Hematopoietic multipotent progenitor cell (in vitro differentiated cells): ENCODE measurements around the gene REST. TPM values are rescaled to one million over a fixed set of nuclear protein-coding genes. Genes with fewer than 3 reads are reported as not detected.

Experiments used
- DNase-seq, 3 donors: peaks; one replicate each; pipeline ENCODE4 v3.0.0-alpha.2; 2011 to 2015; ENCODE audit warnings: low read depth in 2 of 3, low spot score in 2 of 3
- small RNA-seq: library from RNA; depleted of rRNA; stranded (forward); fragments of <200 nt; gene quantifications from one replicate; pipeline ENCODE3, GENCODE V24; 2012
- total RNA-seq: library from RNA; depleted of rRNA; stranded (reverse); fragments of >200 nt; gene quantifications from one replicate; pipeline ENCODE4 v1.2.3, GENCODE V29; 2012

The REST gene
- total RNA-seq, 1 donor: 40.7 TPM

- peak in 2 of 3 donors; percentile 34 to 39 for DNase-seq
These were observed 69.2 kb downstream of the REST start for GRCh38 chr4:56976837-56977320.

DNA sequence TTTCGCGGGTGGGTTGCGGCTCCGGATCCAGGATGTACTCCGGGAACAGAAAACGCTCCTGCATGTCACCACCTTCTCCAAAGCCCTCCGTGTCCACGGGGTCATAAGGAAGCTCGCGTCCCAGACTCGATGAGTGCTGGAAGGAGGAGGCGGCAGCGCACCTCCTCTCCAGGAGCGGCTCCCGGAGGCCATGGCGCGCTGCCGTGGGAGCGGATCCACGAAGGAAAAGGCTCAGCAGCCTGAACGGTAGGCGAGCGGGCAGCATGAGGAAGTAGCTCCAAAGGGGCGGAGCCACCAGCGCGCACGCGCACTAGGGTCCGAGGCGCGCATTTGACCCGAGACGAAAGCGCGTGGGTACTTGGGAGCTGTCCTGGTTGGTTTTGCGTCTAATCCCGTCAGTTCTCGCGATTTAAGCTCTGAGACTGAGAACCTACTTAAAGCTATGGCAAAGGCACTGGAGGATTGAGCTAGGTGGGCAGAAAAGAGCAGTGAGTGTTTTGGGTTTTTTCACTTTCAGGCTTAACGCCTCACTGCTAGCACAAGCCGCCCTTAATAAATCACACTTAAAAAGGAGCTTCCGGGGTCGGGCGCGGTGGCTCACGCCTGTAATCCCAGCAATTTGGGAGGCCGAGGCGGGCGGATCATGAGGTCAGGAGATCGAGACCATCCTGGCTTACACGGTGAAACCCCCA is 69.8 kb downstream of the REST start, which contains the start of gene NOA1:
TSS of gene NOA1 (minus strand) at position 286 of the 692 bp plus-strand sequence. CDS start at position 265, 21 bp downstream.
- peak; percentile 99 for DNase-seq

DNA sequence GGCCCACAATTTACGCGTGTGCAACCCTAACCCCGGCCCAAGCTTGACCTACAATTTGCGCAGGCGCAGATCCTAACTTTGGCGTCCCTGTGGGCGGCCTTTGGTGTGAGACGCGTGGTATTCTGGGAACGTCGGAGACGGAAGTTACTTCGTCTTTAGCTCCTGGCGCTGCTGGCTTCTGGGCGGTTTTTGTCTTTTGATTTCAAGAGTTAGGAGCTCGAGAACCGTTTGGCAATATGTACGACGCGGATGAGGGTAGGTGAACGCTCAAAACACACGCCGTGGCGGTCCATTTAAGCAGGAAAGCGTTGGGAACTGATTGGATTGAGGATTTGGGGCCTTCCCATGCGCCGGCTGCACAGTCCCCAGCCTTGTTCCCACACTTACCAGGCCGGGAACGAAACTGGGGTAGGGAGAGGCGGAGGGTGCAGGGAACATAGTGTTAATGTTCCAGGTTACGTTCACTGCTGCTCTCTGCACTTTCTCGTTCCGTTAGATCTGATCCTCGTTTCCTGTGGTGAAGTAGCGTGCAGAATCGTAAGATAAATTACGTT is 71.1 kb downstream of the REST start, which contains the start of gene POLR2B:
TSS of gene POLR2B (plus strand) at position 147 of the 554 bp plus-strand sequence. CDS start at position 237, 90 bp downstream.
- peak; percentile 58 to 94 (median 94) for DNase-seq

DNA sequence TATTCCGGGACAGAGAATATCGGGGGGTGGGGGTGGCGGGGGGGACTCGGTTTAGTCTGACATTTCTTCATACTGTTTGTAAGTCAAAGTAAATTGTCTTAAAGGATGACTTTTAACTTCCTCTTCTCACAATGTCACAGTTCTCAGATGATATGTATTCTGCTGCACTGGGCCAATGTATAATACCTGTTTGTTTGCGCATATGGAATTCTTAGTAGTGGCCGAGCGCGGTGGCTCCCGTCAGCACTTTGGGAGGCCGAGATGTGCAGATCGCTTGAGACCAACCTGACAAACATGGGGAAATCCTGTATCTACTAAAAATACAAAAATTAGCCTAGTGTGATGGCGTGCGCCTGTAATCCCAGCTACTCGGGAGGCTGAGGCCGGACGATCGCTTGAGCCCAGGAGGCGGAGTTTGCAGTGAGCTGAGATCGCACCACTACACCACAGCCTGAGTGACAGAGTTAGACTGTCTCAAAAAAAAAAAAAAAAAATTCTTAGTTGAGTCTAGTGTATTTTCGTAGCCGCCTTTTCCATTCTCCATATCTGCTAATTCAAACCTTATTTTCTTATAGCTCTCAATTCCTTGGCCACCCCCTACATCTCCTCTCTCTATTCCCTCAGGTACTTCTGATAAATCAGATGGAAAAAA is 71.8 kb downstream of the REST start:
- DNase-seq: peak in 1 of 3 donors; percentile 32

DNA sequence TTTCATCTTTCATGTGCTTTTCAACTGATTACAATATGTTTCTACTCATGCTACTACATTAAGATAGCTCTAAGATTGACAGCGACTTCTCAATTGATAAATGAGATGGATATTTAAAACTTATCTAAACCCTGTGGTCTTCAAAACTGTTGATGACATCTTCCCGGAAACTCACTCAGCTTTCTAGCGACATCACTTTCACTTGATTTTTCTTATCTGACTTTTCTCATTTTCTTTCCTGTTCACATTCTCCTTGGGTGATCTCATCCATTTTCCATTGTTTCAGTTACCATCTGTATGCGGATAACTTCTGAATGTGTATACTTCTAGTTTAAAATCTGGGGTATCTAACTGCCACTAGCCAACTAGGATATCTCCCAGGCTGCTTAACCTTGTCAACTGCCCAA is 74.1 kb downstream of the REST start:
- no peak for DNase-seq

- DNase-seq: no peak
These were observed 78.5 kb downstream of the REST start for GRCh38 chr4:56986192-56986591.

GRCh38 chr4:56986952-56987351 is 79.3 kb downstream of the REST start:
- no peak for DNase-seq

DNA sequence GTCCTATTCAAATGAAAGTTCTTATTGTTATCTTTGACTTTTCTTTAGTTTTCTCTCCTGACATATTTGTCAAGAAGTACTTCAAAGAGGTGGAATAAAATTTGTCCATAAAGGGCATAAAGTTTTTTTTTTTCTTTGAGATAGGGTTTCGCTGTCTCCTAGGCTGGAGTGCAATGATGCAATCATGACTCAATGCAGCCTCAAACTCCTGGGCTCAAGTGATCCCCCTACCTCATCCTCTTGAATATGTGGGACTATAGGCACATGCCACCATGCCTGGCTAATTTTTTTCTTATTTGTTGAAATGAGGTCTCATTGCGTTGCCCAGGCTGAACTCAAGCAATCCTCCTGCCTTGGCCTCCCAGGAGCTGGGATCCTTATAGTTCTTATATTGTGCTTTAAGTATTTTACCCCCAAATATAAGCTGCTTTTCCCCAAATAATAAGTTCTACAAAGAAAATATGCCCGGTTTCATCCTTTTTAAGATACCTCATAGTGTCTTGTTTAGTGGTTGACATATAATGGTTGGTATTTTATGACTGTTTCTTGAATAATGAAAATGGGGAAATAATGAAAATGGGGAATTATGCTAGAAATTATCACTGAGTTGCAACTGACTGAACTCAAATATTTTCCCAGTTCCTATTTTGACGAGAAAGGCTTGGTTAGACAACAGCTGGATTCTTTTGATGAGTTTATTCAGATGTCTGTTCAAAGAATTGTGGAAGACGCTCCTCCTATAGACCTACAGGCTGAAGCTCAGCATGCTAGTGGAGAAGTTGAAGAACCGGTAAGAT is 82.6 kb downstream of the REST start:
- no peak for DNase-seq

DNA sequence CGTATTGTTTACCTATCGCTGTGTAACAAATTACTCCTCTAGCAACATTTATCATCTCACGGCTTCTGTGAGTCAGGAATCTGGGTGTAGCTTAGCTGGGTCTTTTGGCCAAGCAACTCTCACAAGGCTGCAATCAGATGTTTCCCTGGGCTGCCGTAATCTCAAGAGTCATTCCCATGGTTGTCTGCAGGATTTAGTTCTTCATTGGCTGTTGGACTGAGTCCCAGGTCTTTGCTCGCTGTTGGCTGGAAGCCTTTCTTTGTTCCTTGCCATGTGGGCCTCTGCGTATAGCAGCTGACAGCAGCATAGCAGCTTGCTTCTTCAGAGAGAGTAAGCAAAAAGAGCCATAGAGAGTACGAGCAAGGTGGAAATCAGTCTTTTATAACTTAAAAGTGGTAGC is 87.8 kb downstream of the REST start:
- no peak for DNase-seq

- DNase-seq: no peak
These were observed 92.1 kb downstream of the REST start for GRCh38 chr4:56999751-57000150.

DNA sequence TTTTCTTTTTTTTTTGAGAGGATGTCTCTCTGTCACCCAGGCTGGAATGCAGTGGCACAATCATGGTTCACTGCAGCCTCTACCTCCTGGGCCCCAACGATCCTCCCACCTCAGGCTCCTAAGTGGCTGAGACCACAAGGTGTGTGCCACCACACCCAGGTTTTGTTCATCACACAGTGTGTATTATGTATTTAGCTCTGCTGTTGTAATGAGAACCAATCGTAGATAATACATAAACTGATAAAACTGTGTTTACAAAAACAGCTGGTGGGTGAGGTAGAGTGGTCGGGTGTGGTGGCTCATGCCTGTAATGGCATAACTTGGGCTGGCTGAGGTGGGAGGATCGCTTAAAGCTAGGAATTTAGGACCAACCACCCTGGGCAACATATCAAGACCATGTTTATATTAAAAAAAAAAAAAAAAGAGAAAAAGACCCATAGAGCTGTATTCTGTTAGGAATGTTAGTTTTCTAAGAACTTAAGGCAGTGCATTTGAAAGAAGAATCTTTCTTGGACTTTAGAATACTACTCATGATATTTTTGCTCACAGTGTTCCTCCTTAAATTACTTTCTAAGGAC is 105.9 kb downstream of the REST start:
- no peak for DNase-seq

Small RNA genes within 50 kb of the gene (small RNA-seq; reads per million reads assigned to genes)
- not detected for gene RNU6-998P

Other genes starting within 250 kb of the REST start
- gene HOPX, start 226.6 kb upstream of the REST start, total RNA-seq: 134 TPM
- 209 TPM for gene SPINK2, start 86.2 kb upstream of the REST start, total RNA-seq
- 46.3 TPM for gene NOA1, start 69.7 kb downstream of the REST start, total RNA-seq
- 41.2 TPM for gene POLR2B, start 71.0 kb downstream of the REST start, total RNA-seq
- 117 TPM for gene IGFBP7, start 202.5 kb downstream of the REST start, total RNA-seq